SJCRH30 (cell line): Measurements from ENCODE around the gene KIF13A. TPM values are rescaled to one million over a fixed set of nuclear protein-coding genes. Genes with fewer than 3 reads are reported as not detected.

Experiments
- DNase-seq, 2 experiments: peaks; one replicate each; pipeline ENCODE4 v3.0.0-alpha.2; 2015 to 2020
- H3K27ac ChIP-seq: fragments of 250-450 bp; sonication (Bioruptor Pico); 2 replicates; pipeline ENCODE4 v1.5.1; 2020; ENCODE audit warnings: mild to moderate bottlenecking, moderate library complexity
- H3K27me3 ChIP-seq: fragments of 250-450 bp; sonication (Bioruptor Pico); 2 replicates; pipeline ENCODE4 v1.5.1; 2020; ENCODE audit warnings: mild to moderate bottlenecking, moderate library complexity
- H3K36me3 ChIP-seq: fragments of 250-450 bp; sonication (Bioruptor Pico); 2 replicates; pipeline ENCODE4 v1.5.1; 2020; ENCODE audit warnings: mild to moderate bottlenecking, moderate library complexity
- H3K4me1 ChIP-seq: fragments of 250-450 bp; sonication (Bioruptor Pico); 2 replicates; pipeline ENCODE4 v1.5.1; 2020; ENCODE audit warnings: mild to moderate bottlenecking, moderate library complexity
- H3K4me3 ChIP-seq: fragments of 250-450 bp; sonication (Bioruptor Pico); 2 replicates; pipeline ENCODE4 v1.5.1; 2020; ENCODE audit warnings: mild to moderate bottlenecking, moderate library complexity
- H3K9me3 ChIP-seq: fragments of 250-450 bp; sonication (Bioruptor Pico); replicated peaks from 2 replicates; pipeline ENCODE4 v1.5.1; 2020; ENCODE audit warnings: mild to moderate bottlenecking, moderate library complexity
- total RNA-seq: library from RNA; depleted of rRNA; stranded (reverse); fragments of >200 nt; shearing (Covaris generic); gene quantifications from 2 replicates; pipeline ENCODE4 v1.2.3, GENCODE V29; 2014; rRNA removed

The KIF13A gene
- total RNA-seq, 1 experiment from 2014 or later: 13.3 TPM

- Histone ChIP-seq H3K4me1 (peaks cover 9% of the 10 kb centered on the region; the same call in 1 of the 2 replicates), H3K27me3 (no peaks in the 10 kb centered on the region), H3K36me3 (no peaks in the 10 kb centered on the region), H3K4me3 (no peak overlapping the region), H3K9me3 (no peaks in the 10 kb centered on the region), H3K27ac (no peak overlapping the region)
- DNase-seq: no peak
Observed at GRCh38 chr6:17712576-17712975, 274.9 kb downstream of the KIF13A start.

DNA sequence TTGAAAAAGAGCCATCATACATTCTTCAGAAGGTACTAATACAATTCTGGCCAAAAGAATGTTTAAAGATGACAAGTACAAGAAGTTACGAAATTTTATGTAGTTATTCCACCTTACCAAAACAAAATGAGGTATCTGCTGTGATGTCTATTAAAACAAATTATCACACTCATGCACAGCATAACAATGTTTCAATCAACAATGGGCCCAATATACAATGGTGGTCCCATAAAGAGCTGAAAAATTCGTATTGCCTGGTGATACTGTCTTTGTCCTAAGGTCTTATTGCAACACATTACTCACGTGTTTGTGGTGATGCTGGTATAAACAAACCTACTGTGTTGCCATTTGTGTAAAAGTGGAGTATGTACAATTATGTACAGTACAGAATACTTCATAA lies 277.1 kb downstream of the KIF13A start:
- Histone ChIP-seq H3K4me1 (peaks cover 9% of the 10 kb centered on the region; the same call in 1 of the 2 replicates), H3K36me3 (peaks cover 2% of the 10 kb centered on the region; the same call in 1 of the 2 replicates), H3K27me3 (no peaks in the 10 kb centered on the region), H3K4me3 (no peak overlapping the region), H3K27ac (no peak overlapping the region), H3K9me3 (no peaks in the 10 kb centered on the region)
- DNase-seq: no peak

GRCh38 chr6:17709476-17709875 lies 278.0 kb downstream of the KIF13A start:
- no peak for DNase-seq

More at GRCh38 chr6:17709476-17709875, 278.0 kb downstream of the KIF13A start:
- Histone ChIP-seq H3K4me3 (no peak overlapping the region), H3K36me3 (peaks cover 6% of the 10 kb centered on the region), H3K27me3 (no peaks in the 10 kb centered on the region), H3K27ac (no peak overlapping the region), H3K4me1 (peaks cover 2% of the 10 kb centered on the region; the same call in 1 of the 2 replicates), H3K9me3 (no peaks in the 10 kb centered on the region)

Other genes with a start within 250 kb of the KIF13A start
- gene NHLRC1, start 135.0 kb upstream of the KIF13A start, total RNA-seq: not detected in 2 replicates
- gene TPMT, start 167.4 kb upstream of the KIF13A start, total RNA-seq: 8.1 and 9.6 TPM in 2 replicates
- gene KDM1B, start 167.8 kb upstream of the KIF13A start, total RNA-seq: 6.9 and 7.2 TPM in 2 replicates